Bronchial epithelial cell (primary cell): ENCODE data around the gene CCR3. TPM values are rescaled to one million over a fixed set of nuclear protein-coding genes. Genes with fewer than 3 reads are reported as not detected.
A peak's percentile ranks its signal among the peaks of the same experiment; 100 is the strongest.

Experiments
- DNase-seq: peaks from one replicate; pipeline ENCODE4 v3.0.0-alpha.2; 2010; ENCODE audit warnings: low read depth
- FAIRE-seq: peaks from 2 replicates; lab custom pipeline; 2011; peaks lifted over from hg19 to GRCh38; lab: Jason Lieb, UNC
- H3K27me3 ChIP-seq: 2 replicates; pipeline ENCODE4 v1.5.1; 2011; ENCODE audit warnings: low read length; ENCODE audit not compliant: control insufficient read depth, insufficient read depth
- H3K36me3 ChIP-seq: 2 replicates; pipeline ENCODE4 v1.5.1; 2011; ENCODE audit warnings: low read length; ENCODE audit not compliant: control insufficient read depth, insufficient read depth
- H3K4me3 ChIP-seq: 2 replicates; pipeline ENCODE4 v1.5.1; 2011; ENCODE audit warnings: mild to moderate bottlenecking, low read depth, low read length, control low read depth
- total RNA-seq: library from RNA; depleted of rRNA; stranded (reverse); fragments of >200 nt; gene quantifications from 2 replicates; pipeline ENCODE4 v1.2.1, GENCODE V29; 2014
- TF ChIP-seq, protein P1 (sequence below): IDR thresholded peaks from 2 replicates; pipeline ENCODE4 v1.5.1; 2011; ENCODE audit warnings: mild to moderate bottlenecking, moderate library complexity, low read length, control low read depth, inconsistent platforms; ENCODE audit not compliant: insufficient read depth, severe bottlenecking

Gene CCR3
- under 0.01 TPM in 1 of 2 replicates, not detected in the other for total RNA-seq

GRCh38 chr3:46242120-46242519, at the start of gene CCR3:
TSS of gene CCR3 (plus strand) at chr3:46242460. CDS start at chr3:46265159, 22,699 bp downstream.
- H3K36me3 ChIP-seq: no peaks in the 10 kb centered on the region
- no peak within 1 kb of the TSS for H3K4me3 ChIP-seq
- DNase-seq (no peak), FAIRE-seq (no peak)
- peaks cover 2% of the 10 kb centered on the region for H3K27me3 ChIP-seq
- TF ChIP-seq, protein P1, sequence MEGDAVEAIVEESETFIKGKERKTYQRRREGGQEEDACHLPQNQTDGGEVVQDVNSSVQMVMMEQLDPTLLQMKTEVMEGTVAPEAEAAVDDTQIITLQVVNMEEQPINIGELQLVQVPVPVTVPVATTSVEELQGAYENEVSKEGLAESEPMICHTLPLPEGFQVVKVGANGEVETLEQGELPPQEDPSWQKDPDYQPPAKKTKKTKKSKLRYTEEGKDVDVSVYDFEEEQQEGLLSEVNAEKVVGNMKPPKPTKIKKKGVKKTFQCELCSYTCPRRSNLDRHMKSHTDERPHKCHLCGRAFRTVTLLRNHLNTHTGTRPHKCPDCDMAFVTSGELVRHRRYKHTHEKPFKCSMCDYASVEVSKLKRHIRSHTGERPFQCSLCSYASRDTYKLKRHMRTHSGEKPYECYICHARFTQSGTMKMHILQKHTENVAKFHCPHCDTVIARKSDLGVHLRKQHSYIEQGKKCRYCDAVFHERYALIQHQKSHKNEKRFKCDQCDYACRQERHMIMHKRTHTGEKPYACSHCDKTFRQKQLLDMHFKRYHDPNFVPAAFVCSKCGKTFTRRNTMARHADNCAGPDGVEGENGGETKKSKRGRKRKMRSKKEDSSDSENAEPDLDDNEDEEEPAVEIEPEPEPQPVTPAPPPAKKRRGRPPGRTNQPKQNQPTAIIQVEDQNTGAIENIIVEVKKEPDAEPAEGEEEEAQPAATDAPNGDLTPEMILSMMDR: no peak

- H3K36me3 ChIP-seq: no peaks in the 10 kb centered on the region
- TF ChIP-seq, protein P1: no peak
- DNase-seq (no peak), FAIRE-seq (no peak)
- H3K4me3 ChIP-seq: no peak overlapping the region
- no peaks in the 10 kb centered on the region for H3K27me3 ChIP-seq
Measured at GRCh38 chr3:46192939-46193338, 49.3 kb upstream of the CCR3 start.

DNA sequence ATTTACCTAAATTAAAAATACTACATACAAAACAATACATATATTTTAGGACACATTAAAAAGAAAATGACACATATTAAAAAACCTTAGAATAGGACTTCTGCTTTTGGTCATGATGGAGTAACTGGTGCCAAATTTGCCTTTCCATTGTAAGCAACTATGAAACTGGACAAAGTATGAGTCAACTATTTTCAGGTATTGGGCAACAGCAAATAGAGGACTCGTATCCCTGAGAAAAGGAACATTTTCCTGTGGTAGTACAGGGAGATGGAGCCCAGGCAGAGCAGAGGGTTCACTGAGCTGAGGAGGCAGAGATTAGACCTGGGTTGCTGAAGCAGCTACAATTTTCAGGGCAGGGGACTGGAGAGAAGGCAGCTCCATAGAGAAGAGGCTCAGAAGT, 48.8 kb upstream of the CCR3 start:
- DNase-seq (peak; percentile 81), FAIRE-seq (no peak)
- Histone ChIP-seq H3K36me3 (no peaks in the 10 kb centered on the region), H3K4me3 (no peak overlapping the region), H3K27me3 (no peaks in the 10 kb centered on the region)
- TF ChIP-seq, protein P1: no peak

- no peak overlapping the region for H3K4me3 ChIP-seq
- peak; percentile 74 for DNase-seq
- no peak for FAIRE-seq
- TF ChIP-seq, protein P1: no peak
- no peaks in the 10 kb centered on the region for H3K27me3 ChIP-seq
- H3K36me3 ChIP-seq: no peaks in the 10 kb centered on the region
Measured at GRCh38 chr3:46194868-46195553, 47.2 kb upstream of the CCR3 start.

DNA sequence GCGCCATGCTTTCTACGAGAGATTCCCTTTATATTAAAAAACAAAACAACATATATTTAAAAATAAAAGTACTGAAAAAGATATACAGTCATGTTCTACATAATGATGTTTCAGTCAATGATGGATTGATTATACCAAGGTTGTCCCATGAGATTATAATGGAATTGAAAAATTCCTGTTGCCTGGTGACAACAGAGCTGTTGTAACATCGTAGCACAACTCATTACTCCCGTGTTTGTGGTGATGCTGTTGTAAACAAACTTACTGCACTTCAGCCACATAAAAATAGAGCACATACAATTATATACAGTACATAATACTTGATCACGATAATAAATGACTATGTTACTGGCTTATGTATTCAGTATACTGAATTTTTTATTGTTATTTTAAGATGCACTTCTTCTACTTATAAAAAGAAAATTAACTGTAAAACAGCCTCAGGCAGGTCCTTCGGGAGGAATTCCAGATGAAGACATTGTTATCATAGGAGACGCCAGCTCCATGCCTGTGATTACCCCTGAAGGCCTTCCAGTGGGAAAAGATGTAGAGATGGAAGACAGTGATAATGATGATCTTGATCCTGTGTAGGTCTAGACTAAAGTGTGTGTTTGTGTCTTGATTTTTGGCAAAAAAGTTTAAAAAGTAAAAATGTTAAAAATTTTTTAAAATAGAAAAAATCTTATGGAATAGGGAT, 45.9 kb upstream of the CCR3 start:
- FAIRE-seq (no peak), DNase-seq (no peak)
- TF ChIP-seq, protein P1: no peak
- Histone ChIP-seq H3K27me3 (no peaks in the 10 kb centered on the region), H3K36me3 (no peaks in the 10 kb centered on the region), H3K4me3 (no peak overlapping the region)
